Activated T-cell treated with anti-CD3 and anti-CD28 coated beads, Interleukin-2, amount 50 U/mL, for 4 hours (primary cell): Measurements from ENCODE around the gene OR8G1. TPM values are rescaled to one million over a fixed set of nuclear protein-coding genes. Genes with fewer than 3 reads are reported as not detected.

ENCODE experiments used
- ATAC-seq, 2 donors: fragments of 200-7000 bp; cut with Tn5 transposase; one replicate each; pipeline ENCODE4 v1.10.0; 2021
- DNase-seq: peaks from one replicate; pipeline ENCODE4 v3.0.0-alpha.2; 2020
- H3K27me3 Mint-ChIP-seq: one replicate; pipeline ENCODE4 v1.8.0; 2021; ENCODE audit warnings: low read depth, mixed read lengths
- H3K36me3 Mint-ChIP-seq: one replicate; pipeline ENCODE4 v1.8.0; 2022; ENCODE audit warnings: mixed read lengths; ENCODE audit not compliant: insufficient read depth
- H3K4me1 Mint-ChIP-seq: one replicate; pipeline ENCODE4 v1.8.0; 2021; ENCODE audit warnings: low read depth, mixed read lengths
- H3K4me3 Mint-ChIP-seq: one replicate; pipeline ENCODE4 v1.8.0; 2021; ENCODE audit warnings: mild to moderate bottlenecking, moderate library complexity, mixed read lengths
- H3K9me3 Mint-ChIP-seq: one replicate; pipeline ENCODE4 v1.8.0; 2021; ENCODE audit warnings: mixed read lengths
- total RNA-seq, 3 donors: library from RNA; stranded (reverse); gene quantifications; one replicate each; pipeline ENCODE4 v1.2.1, GENCODE V29; 2021

The OR8G1 gene
- not detected for total RNA-seq

GRCh38 chr11:124240621-124241397 is at the start of gene OR8G1:
TSS of gene OR8G1 (plus strand) at chr11:124241095. CDS start at chr11:124249676, 8,581 bp downstream.
- no peak for DNase-seq
- Mint-ChIP-seq H3K27me3 (no peaks in the 10 kb centered on the region), H3K4me1 (no peaks in the 10 kb centered on the region), H3K4me3 (no peak within 1 kb of the TSS), H3K9me3 (no peaks in the 10 kb centered on the region), H3K36me3 (no peaks in the 10 kb centered on the region)
- ATAC-seq = no peak

GRCh38 chr11:124193221-124194010 is 47.5 kb upstream of the OR8G1 start:
- peaks cover 12% of the 10 kb centered on the region for H3K27me3 Mint-ChIP-seq
- H3K4me3 Mint-ChIP-seq = no peak overlapping the region
- DNase-seq (no peak), ATAC-seq (no peak)
- H3K9me3 Mint-ChIP-seq = no peaks in the 10 kb centered on the region
- H3K36me3 Mint-ChIP-seq = no peaks in the 10 kb centered on the region
- no peaks in the 10 kb centered on the region for H3K4me1 Mint-ChIP-seq

GRCh38 chr11:124194293-124195188 is 46.4 kb upstream of the OR8G1 start:
- H3K4me3 Mint-ChIP-seq = no peak overlapping the region
- H3K27me3 Mint-ChIP-seq = peaks cover 9% of the 10 kb centered on the region
- H3K36me3 Mint-ChIP-seq = no peaks in the 10 kb centered on the region
- DNase-seq (no peak), ATAC-seq (no peak)
- no peaks in the 10 kb centered on the region for H3K9me3 Mint-ChIP-seq
- H3K4me1 Mint-ChIP-seq = no peaks in the 10 kb centered on the region

GRCh38 chr11:124195189-124195734 is 45.6 kb upstream of the OR8G1 start:
- ATAC-seq (peak; percentile 62 to 71), DNase-seq (no peak)
- H3K4me1 Mint-ChIP-seq = no peaks in the 10 kb centered on the region
- no peaks in the 10 kb centered on the region for H3K9me3 Mint-ChIP-seq
- peaks cover 9% of the 10 kb centered on the region for H3K27me3 Mint-ChIP-seq
- no peaks in the 10 kb centered on the region for H3K36me3 Mint-ChIP-seq
- no peak overlapping the region for H3K4me3 Mint-ChIP-seq

GRCh38 chr11:124197999-124198398 is 42.9 kb upstream of the OR8G1 start:
- Mint-ChIP-seq H3K4me3 (no peak overlapping the region), H3K4me1 (no peaks in the 10 kb centered on the region)
- ATAC-seq = no peak

GRCh38 chr11:124198897-124199296 is 42.0 kb upstream of the OR8G1 start:
- H3K36me3 Mint-ChIP-seq = no peaks in the 10 kb centered on the region
- peaks cover 3% of the 10 kb centered on the region for H3K27me3 Mint-ChIP-seq
- H3K4me3 Mint-ChIP-seq = no peak overlapping the region
- no peaks in the 10 kb centered on the region for H3K4me1 Mint-ChIP-seq
- no peaks in the 10 kb centered on the region for H3K9me3 Mint-ChIP-seq
- no peak for DNase-seq
- ATAC-seq = no peak

More at GRCh38 chr11:124197999-124198398, 42.9 kb upstream of the OR8G1 start:
- H3K9me3 Mint-ChIP-seq = no peaks in the 10 kb centered on the region
- no peaks in the 10 kb centered on the region for H3K36me3 Mint-ChIP-seq
- H3K27me3 Mint-ChIP-seq = peaks cover 3% of the 10 kb centered on the region
- no peak for DNase-seq

GRCh38 chr11:124199702-124200101 is 41.2 kb upstream of the OR8G1 start:
- Mint-ChIP-seq H3K4me3 (no peak overlapping the region), H3K9me3 (no peaks in the 10 kb centered on the region), H3K27me3 (peaks cover 3% of the 10 kb centered on the region), H3K4me1 (no peaks in the 10 kb centered on the region), H3K36me3 (no peaks in the 10 kb centered on the region)
- ATAC-seq = no peak
- DNase-seq = no peak

- H3K9me3 Mint-ChIP-seq = no peaks in the 10 kb centered on the region
- DNase-seq (no peak), ATAC-seq (no peak)
- H3K36me3 Mint-ChIP-seq = no peaks in the 10 kb centered on the region
- peaks cover under 1% of the 10 kb centered on the region for H3K27me3 Mint-ChIP-seq
- H3K4me3 Mint-ChIP-seq = no peak overlapping the region
- no peaks in the 10 kb centered on the region for H3K4me1 Mint-ChIP-seq
These were observed 40.2 kb upstream of the OR8G1 start for GRCh38 chr11:124200671-124201070.

GRCh38 chr11:124202951-124203350 is 37.9 kb upstream of the OR8G1 start:
- Mint-ChIP-seq H3K9me3 (no peaks in the 10 kb centered on the region), H3K27me3 (peaks cover 4% of the 10 kb centered on the region), H3K4me3 (no peak overlapping the region), H3K36me3 (no peaks in the 10 kb centered on the region), H3K4me1 (no peaks in the 10 kb centered on the region)
- DNase-seq = no peak
- ATAC-seq = no peak

GRCh38 chr11:124204008-124204407 is 36.9 kb upstream of the OR8G1 start:
- Mint-ChIP-seq H3K4me1 (no peaks in the 10 kb centered on the region), H3K27me3 (peaks cover 4% of the 10 kb centered on the region), H3K4me3 (no peak overlapping the region), H3K36me3 (no peaks in the 10 kb centered on the region), H3K9me3 (no peaks in the 10 kb centered on the region)
- DNase-seq (no peak), ATAC-seq (no peak)

- H3K9me3 Mint-ChIP-seq = no peaks in the 10 kb centered on the region
- DNase-seq = no peak
- no peaks in the 10 kb centered on the region for H3K4me1 Mint-ChIP-seq
- ATAC-seq = no peak
- peaks cover 4% of the 10 kb centered on the region for H3K27me3 Mint-ChIP-seq
- no peak overlapping the region for H3K4me3 Mint-ChIP-seq
- no peaks in the 10 kb centered on the region for H3K36me3 Mint-ChIP-seq
These were observed 33.6 kb upstream of the OR8G1 start for GRCh38 chr11:124207102-124207792.

GRCh38 chr11:124209824-124210357 is 31.0 kb upstream of the OR8G1 start:
- Mint-ChIP-seq H3K27me3 (peaks cover 4% of the 10 kb centered on the region), H3K36me3 (no peaks in the 10 kb centered on the region), H3K4me1 (no peaks in the 10 kb centered on the region), H3K9me3 (no peaks in the 10 kb centered on the region), H3K4me3 (no peak overlapping the region)
- ATAC-seq = no peak
- no peak for DNase-seq

GRCh38 chr11:124210421-124210820 is 30.5 kb upstream of the OR8G1 start:
- no peaks in the 10 kb centered on the region for H3K36me3 Mint-ChIP-seq
- no peaks in the 10 kb centered on the region for H3K9me3 Mint-ChIP-seq
- H3K27me3 Mint-ChIP-seq = peaks cover 4% of the 10 kb centered on the region
- H3K4me3 Mint-ChIP-seq = no peak overlapping the region
- no peaks in the 10 kb centered on the region for H3K4me1 Mint-ChIP-seq
- ATAC-seq = no peak
- DNase-seq = no peak
